Prostate gland (tissue), 2 donors: ENCODE data around the gene RASSF4.

Source experiments
- POLR2A ChIP-seq: fragments of 450-650 bp; IDR thresholded peaks from one replicate; pipeline ENCODE4 v1.6.1; 2016; ENCODE audit warnings: antibody characterized with exemption, mild to moderate bottlenecking
- POLR2AphosphoS5 ChIP-seq: sonication (generic); formaldehyde crosslinking; IDR thresholded peaks from one replicate; pipeline ENCODE4 v1.6.1; 2017; ENCODE audit warnings: antibody characterized with exemption
- TF ChIP-seq, protein P1 (sequence below), 4 experiments: fragments of 200-600 bp in 2 of 4; fragments of 450-650 bp in 2 of 4; sonication (generic) in 2 of 4; IDR thresholded peaks; 1 replicate in 3 of 4; 2 replicates in 1 of 4; pipeline ENCODE4 v1.5.1; 2016 to 2019; ENCODE audit warnings: antibody characterized with exemption in 4 of 4, mild to moderate bottlenecking in 2 of 4, moderate library complexity in 2 of 4

DNA sequence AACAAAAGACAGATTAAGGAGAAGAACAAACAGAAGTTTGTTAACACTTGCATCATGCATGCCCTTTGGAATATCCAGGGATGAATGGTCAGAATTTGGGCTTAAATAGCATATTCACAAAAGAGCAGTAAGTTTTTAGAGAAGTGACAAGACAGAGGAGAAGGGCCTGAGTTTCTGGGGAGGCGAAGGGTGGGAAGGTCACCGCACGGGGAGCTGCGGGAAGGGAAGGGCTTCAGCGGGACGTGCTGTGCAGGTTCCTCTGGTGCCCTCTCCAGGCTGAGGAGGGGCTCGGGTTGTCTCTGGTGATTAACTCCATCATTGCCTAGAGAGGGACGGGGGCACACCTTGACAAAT lies 30.7 kb downstream of the RASSF4 start:
- TF ChIP-seq POLR2A (no peak), POLR2AphosphoS5 (no peak)
- TF ChIP-seq, protein P1, sequence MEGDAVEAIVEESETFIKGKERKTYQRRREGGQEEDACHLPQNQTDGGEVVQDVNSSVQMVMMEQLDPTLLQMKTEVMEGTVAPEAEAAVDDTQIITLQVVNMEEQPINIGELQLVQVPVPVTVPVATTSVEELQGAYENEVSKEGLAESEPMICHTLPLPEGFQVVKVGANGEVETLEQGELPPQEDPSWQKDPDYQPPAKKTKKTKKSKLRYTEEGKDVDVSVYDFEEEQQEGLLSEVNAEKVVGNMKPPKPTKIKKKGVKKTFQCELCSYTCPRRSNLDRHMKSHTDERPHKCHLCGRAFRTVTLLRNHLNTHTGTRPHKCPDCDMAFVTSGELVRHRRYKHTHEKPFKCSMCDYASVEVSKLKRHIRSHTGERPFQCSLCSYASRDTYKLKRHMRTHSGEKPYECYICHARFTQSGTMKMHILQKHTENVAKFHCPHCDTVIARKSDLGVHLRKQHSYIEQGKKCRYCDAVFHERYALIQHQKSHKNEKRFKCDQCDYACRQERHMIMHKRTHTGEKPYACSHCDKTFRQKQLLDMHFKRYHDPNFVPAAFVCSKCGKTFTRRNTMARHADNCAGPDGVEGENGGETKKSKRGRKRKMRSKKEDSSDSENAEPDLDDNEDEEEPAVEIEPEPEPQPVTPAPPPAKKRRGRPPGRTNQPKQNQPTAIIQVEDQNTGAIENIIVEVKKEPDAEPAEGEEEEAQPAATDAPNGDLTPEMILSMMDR (IDR thresholded peaks at IDR 0.05) = peak in 1 of 4 experiments; percentile 20
